Measurements from ENCODE around the gene SCGB2B2. TPM values are rescaled to one million over a fixed set of nuclear protein-coding genes. Genes with fewer than 3 reads are reported as not detected.
"Not testable (repeated sequence)": the region's sequence is repeated elsewhere in the genome, so short reads cannot be mapped to it uniquely, and the experiment has no call there.

SCGB2B2 gene, protein sequence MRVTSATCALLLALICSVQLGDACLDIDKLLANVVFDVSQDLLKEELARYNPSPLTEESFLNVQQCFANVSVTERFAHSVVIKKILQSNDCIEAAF
- under 1 TPM; 0.52 to 0.65 TPM for total RNA-seq
- long read RNA-seq = 0 reads

DNA sequence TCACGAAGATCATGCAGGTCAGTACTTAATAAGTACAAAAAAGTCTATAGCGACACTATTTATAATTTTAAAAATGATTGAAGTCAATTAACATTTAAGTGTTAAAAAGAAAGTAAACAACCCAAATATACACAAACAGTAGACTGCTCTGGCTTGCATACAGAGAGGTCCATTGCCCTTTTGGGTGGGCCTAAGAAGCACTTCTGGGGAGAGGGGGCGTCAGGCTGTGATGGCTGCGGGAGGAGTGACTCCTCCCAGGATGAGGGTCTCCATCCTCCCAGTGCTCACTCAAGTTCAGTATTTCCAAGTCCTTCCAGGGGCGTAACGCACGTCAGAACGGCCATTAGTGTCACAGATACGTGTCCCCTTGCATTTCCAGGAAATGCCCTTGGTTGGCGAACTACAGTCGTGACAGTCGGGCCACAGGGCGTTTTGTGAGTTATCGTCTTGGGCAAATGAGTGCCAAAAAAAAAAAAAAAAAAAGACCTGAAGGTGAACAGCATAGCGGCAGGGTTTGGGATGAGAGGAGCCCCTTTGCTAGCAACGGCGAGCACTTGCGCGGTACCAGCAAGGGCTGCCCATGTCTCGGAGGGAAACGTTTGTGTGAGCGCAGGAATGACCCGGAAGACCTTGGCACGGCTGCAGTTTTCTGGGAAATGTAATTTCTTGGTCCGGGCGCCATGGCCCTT lies at the start of gene SCGB2B2:
SCGB2B2 (minus strand) TSS at position 463 of the 689 bp plus-strand sequence. CDS start 82,596 bp downstream, outside the sequence.
- DNase-seq (peak; percentile 89), ATAC-seq (peak; percentile 77 to 86)
- intact Hi-C loops (cut with DNase I) = loop anchor here in 1 of 2 donors (5.0 to 10.0 kb wide), 2 partner anchors 55 to 122 kb away; partner anchors contain the start of gene ZNF181

DNA sequence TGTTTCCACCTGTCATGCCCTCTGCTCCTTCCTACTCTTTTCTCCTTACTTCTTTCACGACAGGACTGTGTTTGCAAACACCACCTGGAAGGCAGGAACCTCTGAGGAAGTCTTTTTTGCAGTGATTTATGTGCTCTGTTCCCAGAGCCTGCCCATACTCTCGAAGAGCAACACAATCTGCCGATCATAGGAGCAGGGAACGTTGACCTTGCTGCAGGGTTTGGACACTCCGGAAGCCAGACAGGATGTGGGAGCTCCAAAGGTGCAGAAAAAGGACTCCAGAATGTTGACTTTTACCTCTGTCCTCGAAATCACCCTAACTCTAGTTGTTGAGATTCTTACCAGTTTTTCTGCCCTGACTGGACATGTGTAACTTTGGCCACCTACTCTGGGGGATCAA lies 48.4 kb upstream of the SCGB2B2 start:
- DNase-seq (no peak), ATAC-seq (no peak)
- intact Hi-C loops (cut with DNase I) = no loop called here

DNA sequence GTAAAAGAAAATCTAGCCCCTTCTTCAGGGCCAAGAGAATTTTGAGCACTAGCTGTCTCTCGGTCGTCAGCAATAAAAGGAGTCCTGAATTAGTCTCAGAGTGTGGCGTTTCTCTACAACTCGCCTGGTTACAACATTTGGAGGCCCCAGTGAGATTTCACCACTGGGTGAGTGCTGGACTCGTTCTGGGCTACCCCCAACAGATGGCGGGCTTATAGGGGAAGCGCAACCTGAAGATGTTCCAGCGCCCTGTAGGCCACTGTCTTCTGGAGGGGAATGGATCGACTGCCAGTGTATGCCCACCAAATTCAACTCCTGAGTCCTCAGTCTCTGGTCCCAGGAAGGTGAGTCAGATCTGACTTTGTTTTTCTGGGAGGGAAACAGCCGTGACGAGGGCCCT lies 45.4 kb upstream of the SCGB2B2 start:
- no peak for DNase-seq
- intact Hi-C loops (cut with DNase I) = no loop called here
- no peak for ATAC-seq

DNA sequence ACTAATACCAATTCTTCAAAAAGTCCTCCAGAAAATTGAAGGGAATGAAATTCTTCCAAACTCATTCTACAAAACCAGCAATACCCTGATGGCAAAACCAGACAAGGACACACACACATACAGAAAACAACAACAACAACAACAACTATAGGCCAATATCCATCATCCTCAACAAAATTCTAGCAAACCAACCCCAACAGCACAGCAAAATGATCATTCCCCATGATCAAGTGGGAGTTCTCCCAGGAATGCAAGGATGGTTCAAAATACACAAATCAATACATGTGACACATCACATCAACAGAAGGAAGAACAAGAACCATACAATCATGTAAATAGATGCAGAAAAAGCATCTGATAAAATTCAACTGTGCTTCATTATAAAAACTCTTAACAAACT lies 38.4 kb upstream of the SCGB2B2 start:
- intact Hi-C loops (cut with DNase I) = no loop called here
- ATAC-seq = no peak

DNA sequence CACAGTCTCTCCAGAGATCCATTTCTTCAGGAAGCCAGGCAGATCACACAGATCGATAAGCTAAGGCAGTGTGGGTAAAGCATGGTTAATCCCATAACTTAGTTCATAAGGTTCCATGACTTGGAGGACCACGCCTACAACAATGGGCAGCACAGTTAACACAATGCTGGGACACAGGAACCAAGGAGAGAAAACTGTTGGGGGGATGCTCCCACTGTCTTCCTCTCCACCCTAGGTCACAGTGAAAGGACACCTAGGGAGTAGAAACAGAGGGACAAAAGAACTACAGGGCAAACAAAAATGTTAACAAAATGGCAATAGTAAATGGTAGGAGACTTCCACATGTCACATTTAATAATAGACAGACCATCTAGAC lies 36.3 kb upstream of the SCGB2B2 start:
- intact Hi-C loops (cut with DNase I) = loop anchor here (2.0 to 5.0 kb wide), 2 partner anchors 74 to 216 kb away; no protein-coding TSS in a partner anchor
- DNase-seq = no peak
- no peak for ATAC-seq

More for the DNA sequence above, 38.4 kb upstream of the SCGB2B2 start:
- no peak for DNase-seq

DNA sequence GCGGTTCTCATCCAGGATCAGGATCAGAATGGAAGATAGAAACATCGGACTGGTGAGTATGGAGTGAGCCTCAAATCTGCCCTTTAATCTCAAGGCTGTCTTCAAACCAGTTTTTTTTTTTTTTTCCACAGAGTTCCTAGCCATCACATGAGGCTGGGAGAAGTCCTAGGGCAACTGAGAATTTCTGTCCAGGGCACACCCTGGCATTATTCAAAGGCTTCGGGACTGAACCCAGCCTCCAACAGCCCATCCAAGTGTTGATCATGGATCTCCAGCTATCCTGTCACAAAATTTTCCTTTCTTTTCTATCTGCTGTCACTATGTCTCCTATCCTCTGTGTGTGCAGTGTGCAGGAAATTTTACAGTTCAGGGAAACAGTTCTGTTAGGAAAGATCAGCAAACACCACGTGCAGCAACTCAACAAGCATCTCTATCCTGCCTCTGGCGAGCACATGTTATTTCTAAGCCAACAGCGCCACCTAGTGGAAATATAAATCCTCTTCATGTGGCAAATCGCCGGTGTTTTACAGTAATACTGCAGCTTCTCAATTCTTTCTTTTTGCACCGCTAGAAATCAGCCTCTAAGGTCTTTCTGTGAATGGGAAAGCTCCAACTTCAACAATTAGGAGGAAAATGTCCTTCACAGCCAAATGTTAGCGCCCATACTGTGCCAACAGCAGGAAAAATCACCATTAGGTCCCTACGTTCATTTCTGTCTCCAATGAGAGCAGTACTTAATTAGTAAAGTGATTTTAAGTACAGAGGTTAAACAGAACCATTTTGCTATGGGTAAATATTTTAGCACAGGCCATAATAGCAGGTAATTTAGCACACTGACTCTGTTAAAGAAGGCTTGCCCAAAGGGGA lies 35.7 kb upstream of the SCGB2B2 start:
- ATAC-seq (peak; percentile 72 to 74), DNase-seq (no peak)
- intact Hi-C loops (cut with DNase I) = loop anchor here (1.0 to 5.0 kb wide), 3 partner anchors 74 to 215 kb away; no protein-coding TSS in a partner anchor

DNA sequence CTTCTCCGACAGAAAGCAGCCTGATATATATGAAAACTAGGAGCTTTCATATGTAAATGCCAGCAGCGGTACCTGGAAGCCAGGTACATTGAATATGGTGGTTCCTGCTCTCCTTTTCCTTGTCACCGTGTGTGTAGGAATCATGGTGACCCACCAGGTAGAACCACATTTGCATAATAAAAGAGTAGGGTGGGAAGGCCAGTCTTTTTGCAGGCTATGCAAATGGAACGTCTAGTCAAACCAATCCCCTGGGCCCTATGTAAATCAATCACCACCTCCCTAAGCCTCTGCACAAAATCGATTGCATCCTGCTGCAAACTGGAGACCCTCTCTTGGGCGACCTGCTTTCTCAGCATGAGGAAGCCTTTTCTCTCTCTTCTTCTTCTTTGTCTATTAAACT lies 34.9 kb upstream of the SCGB2B2 start:
- DNase-seq = no peak

DNA sequence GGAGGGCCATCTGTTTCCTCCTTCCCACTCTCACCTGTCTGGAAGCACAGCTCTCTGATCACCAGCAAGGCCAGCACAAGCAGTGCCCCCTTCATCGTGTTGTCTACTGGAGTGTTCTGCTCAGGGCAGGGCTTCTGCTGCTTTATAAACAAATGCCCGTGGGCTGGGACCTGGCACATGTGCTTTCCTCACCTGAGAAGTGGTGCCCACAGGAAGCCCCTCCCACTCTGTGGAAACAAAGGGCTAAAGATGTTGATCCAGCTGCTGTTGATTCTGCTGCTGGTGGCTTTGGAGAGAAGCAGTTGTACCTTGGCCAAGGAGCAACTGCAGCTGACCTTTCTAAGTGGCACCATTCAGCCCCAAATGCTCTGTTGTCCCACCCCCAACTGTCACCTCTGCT lies 30.7 kb upstream of the SCGB2B2 start:
- no peak for ATAC-seq
- no peak for DNase-seq
- intact Hi-C loops (cut with DNase I) = no loop called here

More for the DNA sequence above, 34.9 kb upstream of the SCGB2B2 start:
- intact Hi-C loops (cut with DNase I) = loop anchor here (1.0 to 5.0 kb wide), 3 partner anchors 73 to 215 kb away; no protein-coding TSS in a partner anchor
- ATAC-seq = no peak

DNA sequence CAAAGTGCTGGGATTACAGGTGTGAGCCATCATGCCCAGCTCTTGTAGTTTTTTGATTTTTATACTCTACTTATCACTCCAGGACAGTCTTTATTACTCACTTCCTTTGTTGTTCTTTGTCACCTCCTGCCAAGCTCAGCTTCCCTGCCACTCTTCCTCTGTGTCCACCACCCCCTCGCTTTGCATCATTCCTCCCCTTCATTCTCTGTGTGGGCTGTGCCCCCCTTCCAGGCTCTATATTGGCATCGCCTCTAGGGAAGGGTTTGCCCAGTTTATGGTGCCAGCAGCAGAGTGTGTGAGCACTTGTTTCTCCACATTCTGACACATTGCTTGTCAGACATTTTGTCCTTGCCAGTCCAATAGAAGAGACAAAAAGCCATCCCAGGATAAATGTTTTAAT lies 15.6 kb upstream of the SCGB2B2 start:
- ATAC-seq (peak; percentile 40 to 63), DNase-seq (no peak)
- intact Hi-C loops (cut with DNase I) = no loop called here

DNA sequence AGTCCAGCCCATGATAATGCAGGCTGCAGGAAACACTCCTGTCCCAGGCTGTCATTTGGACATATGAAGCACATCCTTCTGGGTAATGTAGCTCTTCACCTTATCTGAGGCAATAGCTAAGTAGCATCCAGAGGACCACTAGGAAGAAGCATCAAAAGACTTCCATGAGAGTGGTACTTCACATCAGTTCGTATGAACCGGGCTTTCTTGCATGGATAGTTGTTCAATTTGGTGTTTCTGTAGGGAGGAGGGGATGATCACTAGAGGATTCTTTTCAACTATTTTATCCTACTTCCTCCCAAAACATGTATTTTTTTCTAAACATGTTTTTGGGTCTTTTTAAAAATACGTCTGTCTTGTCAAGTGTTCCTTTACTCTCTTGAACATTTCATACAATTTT lies 13.4 kb upstream of the SCGB2B2 start:
- ATAC-seq (no peak), DNase-seq (no peak)
- intact Hi-C loops (cut with DNase I) = no loop called here

DNA sequence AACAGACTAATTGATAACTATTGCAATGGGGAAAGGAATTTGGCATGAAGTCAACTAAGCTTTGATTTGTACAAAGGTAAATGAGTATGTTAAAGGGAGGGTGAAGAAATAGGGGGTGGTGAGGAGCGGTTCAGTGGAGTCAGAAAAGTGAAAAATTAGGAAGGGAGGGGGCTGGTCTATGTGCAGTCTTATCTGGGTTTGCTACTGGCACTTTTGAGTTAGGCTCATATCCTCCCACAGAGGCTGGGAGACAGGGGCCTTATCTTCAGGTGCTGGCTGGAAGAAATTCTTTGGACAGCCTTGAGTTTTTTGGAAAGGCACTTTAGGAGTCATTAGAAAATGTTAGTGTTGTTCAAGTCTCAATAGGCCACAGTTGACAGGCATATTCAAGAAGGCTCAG lies 11.6 kb upstream of the SCGB2B2 start:
- intact Hi-C loops (cut with DNase I) = no loop called here

DNA sequence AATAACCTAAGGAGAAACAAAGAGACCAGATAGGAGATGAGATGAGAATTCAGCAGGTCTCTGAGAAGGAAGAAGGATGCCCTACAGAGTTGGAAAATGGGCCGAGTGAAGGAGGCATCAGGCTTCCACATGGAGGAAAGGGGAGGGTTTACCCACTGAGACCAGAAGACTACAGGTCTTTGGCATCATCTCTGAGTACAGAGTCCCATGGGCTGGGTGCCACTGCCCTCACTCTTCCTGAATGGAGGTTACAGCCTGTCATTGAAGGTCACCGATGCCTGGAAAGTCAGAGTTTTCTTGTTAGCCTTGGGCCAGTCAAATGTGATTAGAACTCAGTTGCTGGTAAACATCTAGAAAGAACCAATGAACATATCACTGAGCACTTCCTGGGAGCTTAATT lies 10.4 kb upstream of the SCGB2B2 start:
- intact Hi-C loops (cut with DNase I) = no loop called here
- ATAC-seq = no peak
- no peak for DNase-seq

More for the DNA sequence above, 11.6 kb upstream of the SCGB2B2 start:
- ATAC-seq = no peak
- DNase-seq = no peak

DNA sequence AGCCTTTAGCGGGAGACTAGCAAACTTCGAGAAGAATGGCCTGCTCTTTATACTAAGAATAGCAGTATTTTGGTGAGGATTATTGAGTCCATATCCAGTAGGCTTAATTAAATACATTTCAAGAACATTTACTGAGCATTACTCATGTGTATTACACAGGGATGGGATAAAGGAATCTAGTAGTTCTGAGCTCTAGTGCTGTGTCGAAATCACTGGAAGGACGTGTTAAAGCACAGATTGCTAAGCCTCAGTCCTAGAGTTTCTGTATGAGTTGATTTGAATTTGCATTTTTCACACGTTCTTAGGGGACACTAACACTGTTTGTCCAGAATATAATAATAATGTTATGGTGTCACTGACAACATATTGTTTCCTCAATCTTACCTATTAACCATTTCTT lies 9.5 kb upstream of the SCGB2B2 start:
- no peak for DNase-seq
- ATAC-seq = no peak
- intact Hi-C loops (cut with DNase I) = no loop called here

DNA sequence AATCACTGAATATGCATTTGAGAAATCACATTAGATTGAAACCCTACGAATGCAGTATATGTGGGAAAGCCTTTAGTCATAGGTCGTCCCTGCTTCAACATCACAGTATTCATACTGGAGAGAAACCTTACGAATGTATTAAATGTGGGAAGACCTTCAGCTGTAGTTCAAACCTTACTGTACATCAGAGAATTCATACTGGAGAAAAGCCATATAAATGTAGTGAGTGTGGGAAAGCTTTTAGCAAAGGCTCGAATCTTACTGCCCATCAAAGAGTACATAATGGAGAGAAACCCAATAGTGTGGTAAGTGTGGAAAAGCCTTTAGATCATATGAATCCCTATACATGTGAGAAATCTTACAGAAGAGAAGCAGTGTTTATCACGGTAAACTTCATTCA lies 8.3 kb upstream of the SCGB2B2 start:
- intact Hi-C loops (cut with DNase I); ATAC-seq: not testable (repeated sequence)

DNA sequence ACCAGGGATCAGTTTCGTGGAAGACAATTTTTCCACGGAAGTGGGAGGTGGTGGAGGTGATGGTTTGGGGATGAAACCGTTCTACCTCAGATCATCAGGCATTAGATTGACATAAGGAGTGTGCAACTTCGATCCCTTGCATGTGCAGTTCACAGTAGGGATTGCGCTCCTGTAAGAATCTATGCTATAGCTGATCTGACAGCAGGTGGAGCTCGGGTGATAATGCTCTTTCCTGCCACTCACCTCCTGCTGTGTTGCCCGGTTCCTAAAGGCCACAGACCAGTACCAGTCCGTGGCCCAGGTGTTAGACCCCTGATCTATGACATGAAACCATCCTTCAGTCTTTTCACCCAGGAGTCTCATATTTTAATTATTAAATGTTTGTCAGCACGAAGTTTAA lies 4.5 kb upstream of the SCGB2B2 start:
- intact Hi-C loops (cut with DNase I) = no loop called here
- no peak for DNase-seq
- no peak for ATAC-seq

More for the DNA sequence above, 8.3 kb upstream of the SCGB2B2 start:
- DNase-seq = not testable (repeated sequence)

DNA sequence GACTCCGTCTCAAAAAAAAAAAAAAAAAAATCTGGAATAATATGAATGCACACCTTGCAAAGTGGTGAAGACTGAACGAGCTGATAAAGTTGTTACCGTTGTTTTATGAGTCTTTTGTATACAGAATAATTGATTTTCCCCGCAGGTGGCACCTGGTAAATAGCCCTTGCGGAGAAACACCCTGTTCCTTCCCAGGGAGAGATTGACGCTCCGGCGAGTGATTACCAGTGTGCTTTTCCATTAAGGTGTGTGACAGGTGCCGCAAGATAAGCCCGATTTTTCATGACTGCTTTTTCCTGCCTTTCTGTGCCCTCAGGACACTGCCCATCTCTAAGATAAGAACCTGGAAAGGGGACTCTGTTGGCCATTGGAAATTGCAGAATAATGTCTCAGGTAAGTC lies 1.5 kb upstream of the SCGB2B2 start:
- DNase-seq (no peak), ATAC-seq (no peak)
- intact Hi-C loops (cut with DNase I) = loop anchor here in 1 of 2 donors (5.0 to 10.0 kb wide), 2 partner anchors 54 to 124 kb away; partner anchors contain the start of gene ZNF181

DNA sequence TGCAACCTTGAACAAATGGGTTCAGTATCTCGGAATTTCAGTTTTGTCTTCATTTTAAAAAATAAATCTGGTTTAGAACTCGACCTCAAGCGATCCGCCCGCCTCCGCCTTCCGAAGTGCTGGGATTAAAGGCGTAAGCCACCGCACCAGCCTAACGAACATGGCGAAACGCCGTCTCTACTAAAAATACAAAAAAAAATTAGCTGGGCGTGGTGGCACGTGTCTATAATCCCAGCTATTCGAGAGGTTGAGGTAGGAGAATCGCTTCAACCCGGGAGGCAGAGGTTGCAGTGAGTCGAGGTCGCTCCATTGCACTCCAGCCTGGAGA lies 1.1 kb upstream of the SCGB2B2 start:
- intact Hi-C loops (cut with DNase I) = loop anchor here in 1 of 2 donors (5.0 to 10.0 kb wide), 2 partner anchors 54 to 123 kb away; partner anchors contain the start of gene ZNF181
- peak; percentile 0 to 1 for ATAC-seq

DNA sequence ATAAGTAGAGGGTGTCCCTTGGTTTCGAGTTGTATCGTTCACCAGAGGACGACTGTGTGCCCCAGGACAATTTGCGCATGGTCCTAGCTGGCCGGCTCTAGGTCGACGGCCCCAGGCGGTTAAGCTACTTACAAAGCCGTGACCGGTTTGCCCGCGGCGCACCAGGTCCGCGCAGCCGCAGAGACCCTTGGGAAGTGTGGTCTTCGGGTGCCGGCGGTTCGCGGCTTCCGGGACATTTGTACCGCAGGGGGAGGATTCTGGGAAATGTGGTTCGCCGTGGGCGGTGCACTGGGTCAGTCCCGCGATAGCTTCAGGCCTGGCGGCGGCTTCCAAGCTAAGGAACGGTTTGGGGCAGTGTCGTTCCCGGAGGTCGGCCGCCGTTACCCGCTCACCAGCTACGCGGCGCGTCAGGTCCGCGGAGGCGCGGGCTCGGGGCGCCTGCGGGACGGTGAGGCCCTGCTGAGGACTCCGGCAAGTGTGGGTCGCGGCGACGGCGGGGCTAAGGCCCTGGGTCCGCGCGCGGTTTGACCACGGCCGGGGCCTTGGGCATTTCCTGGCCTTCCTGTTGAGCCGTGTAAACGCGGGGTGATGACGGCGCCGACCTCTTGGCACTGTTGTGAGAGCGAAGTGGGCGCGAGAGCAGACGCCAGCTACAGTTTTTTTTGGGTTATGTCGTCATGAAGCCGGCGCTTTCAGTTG lies 576 bp upstream of the SCGB2B2 start, which contains the start of gene ZNF302:
ZNF302 (plus strand) TSS at position 293 of the 699 bp plus-strand sequence. CDS start 1,127 bp downstream, outside the sequence.
- ATAC-seq (peak; percentile 99), DNase-seq (peak; percentile 98)
- intact Hi-C loops (cut with DNase I) = loop anchor here in 1 of 2 donors (5.0 to 10.0 kb wide), 2 partner anchors 55 to 123 kb away; partner anchors contain the start of gene ZNF181

More for the DNA sequence above, 1.1 kb upstream of the SCGB2B2 start:
- DNase-seq = no peak

DNA sequence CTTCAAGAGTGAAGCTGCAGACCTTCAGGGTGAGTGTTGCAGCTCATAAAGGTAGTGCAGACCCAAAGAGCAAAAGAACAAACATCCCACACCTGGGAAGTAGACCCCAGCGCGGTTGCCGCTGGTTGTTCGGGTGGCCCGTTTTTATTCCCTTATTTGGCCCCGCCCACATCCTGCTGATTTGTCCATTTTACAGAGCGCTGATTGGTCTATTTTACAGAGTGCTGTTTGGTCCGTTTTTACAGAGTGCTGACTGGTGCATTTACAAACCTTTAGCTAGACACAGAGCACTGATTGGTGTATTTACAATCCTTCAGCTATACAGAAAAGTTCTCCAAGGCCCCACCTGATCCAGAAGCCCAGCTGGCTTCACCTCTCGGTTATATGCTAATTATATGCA lies 1.0 kb downstream of the SCGB2B2 start:
- intact Hi-C loops (cut with DNase I) = loop anchor here in 1 of 2 donors (5.0 to 10.0 kb wide), 2 partner anchors 56 to 121 kb away; partner anchors contain the start of gene ZNF181
- DNase-seq (no peak), ATAC-seq (no peak)

Measured in left cardiac atrium (tissue), 4 donors.